Panc1 (cell line): ENCODE data around the gene SCOC. TPM values are rescaled to one million over a fixed set of nuclear protein-coding genes. Genes with fewer than 3 reads are reported as not detected.

Experiments used
- ATAC-seq: fragments of 200-7000 bp; cut with Tn5 transposase; 2 replicates; pipeline ENCODE4 v1.9.1; 2020; ENCODE audit warnings: mild to moderate bottlenecking, moderate library complexity
- BruUV-seq: library from RNA; stranded (reverse); fragments of 400-500 nt; replicated peaks from 2 replicates; lab custom pipeline; 2021; lab: Mats Ljungman, UMichigan
- CTCF ChIA-PET: fragments of 300-600 bp; sonication (Branson Sonifier 250); formaldehyde crosslinking; loops from one replicate; lab custom pipeline; 2022; ENCODE audit warnings: antibody characterized with exemption; lab: Charles Lee
- POLR2A ChIA-PET: fragments of 300-600 bp; sonication (Branson Sonifier 250); formaldehyde crosslinking; loops from one replicate; lab custom pipeline; 2022; ENCODE audit warnings: antibody characterized with exemption; lab: Charles Lee
- DNase-seq: peaks from one replicate; pipeline ENCODE4 v3.0.0-alpha.2; 2010; ENCODE audit warnings: low read depth, low spot score
- H3K27ac ChIP-seq: 2 replicates; pipeline ENCODE4 v1.5.1; 2011; ENCODE audit warnings: mild to moderate bottlenecking, low read length, inconsistent platforms
- H3K27me3 ChIP-seq: fragments of 200-500 bp; sonication (Bioruptor generic); 2 replicates; pipeline ENCODE4 v1.6.0; 2014; ENCODE audit warnings: low read length, inconsistent platforms; ENCODE audit not compliant: control insufficient read depth, insufficient read depth
- H3K36me3 ChIP-seq: fragments of 200-500 bp; sonication (Bioruptor generic); 2 replicates; pipeline ENCODE4 v1.5.1; 2014; ENCODE audit warnings: inconsistent platforms, mild to moderate bottlenecking, low read length, moderate library complexity; ENCODE audit not compliant: control insufficient read depth, insufficient read depth
- H3K4me1 ChIP-seq: 2 replicates; pipeline ENCODE4 v1.5.1; 2011; ENCODE audit warnings: inconsistent platforms, mild to moderate bottlenecking, low read length, moderate library complexity; ENCODE audit not compliant: control insufficient read depth, insufficient read depth
- H3K4me3 ChIP-seq, 2 experiments: 2 replicates each; pipeline ENCODE4 v1.5.1; 2011 to 2012; ENCODE audit warnings: low read depth in 2 of 2, low read length in 2 of 2, mild to moderate bottlenecking in 2 of 2, inconsistent platforms in 1 of 2, moderate library complexity in 1 of 2
- H3K9me3 ChIP-seq: fragments of 200-500 bp; sonication (Bioruptor generic); 2 replicates; pipeline ENCODE4 v1.5.1; 2014; ENCODE audit warnings: low read depth, mild to moderate bottlenecking, inconsistent platforms, low read length, moderate library complexity; ENCODE audit not compliant: control insufficient read depth, insufficient read depth
- CTCF ChIP-seq: fragments of 450-650 bp; IDR thresholded peaks from 2 replicates; pipeline ENCODE4 v1.5.1; 2017; ENCODE audit warnings: mild to moderate bottlenecking
- POLR2AphosphoS5 ChIP-seq: IDR thresholded peaks from 2 replicates; pipeline ENCODE4 v1.6.1; 2012; ENCODE audit warnings: mild to moderate bottlenecking, low read depth, low read length, moderate library complexity
- SIN3A ChIP-seq: IDR thresholded peaks from 2 replicates; pipeline ENCODE4 v1.6.1; 2012; ENCODE audit warnings: low read depth, mild to moderate bottlenecking, low read length, moderate library complexity, borderline replicate concordance; ENCODE audit not compliant: insufficient read depth
- TCF7L2 ChIP-seq: IDR thresholded peaks from 2 replicates; pipeline ENCODE4 v1.6.1; 2011; ENCODE audit warnings: mild to moderate bottlenecking, low read depth, low read length, inconsistent platforms
- in situ Hi-C: cut with HindIII; loops from 2 replicates; pipeline ENCODE4 v1.10.0; 2016; ENCODE audit warnings: low sequenced_read_pairs, low pct_unique_long_range_greater_than_20kb
- intact Hi-C: fragments of 100-400 bp; cut with micrococcal nuclease; formaldehyde crosslinking; loops from one replicate; pipeline ENCODE4 v1.10.0; 2022; ENCODE audit not compliant: unreplicated experiment
- total RNA-seq: library from RNA; stranded (reverse); gene quantifications from one replicate; pipeline ENCODE4 v1.2.1, GENCODE V29; 2021; ENCODE audit not compliant: unreplicated experiment
- TF ChIP-seq, protein P1 (sequence below), 2 experiments: IDR thresholded peaks; 2 replicates each; pipeline ENCODE4 v1.6.1; 2011 to 2012; ENCODE audit warnings: low read depth in 2 of 2, control low read depth in 1 of 2, low read length in 1 of 2, mild to moderate bottlenecking in 1 of 2, moderate library complexity in 1 of 2; ENCODE audit not compliant: insufficient read depth in 1 of 2

The SCOC gene
- total RNA-seq, 1 experiment from 2014 or later, result 30.2 TPM

DNA sequence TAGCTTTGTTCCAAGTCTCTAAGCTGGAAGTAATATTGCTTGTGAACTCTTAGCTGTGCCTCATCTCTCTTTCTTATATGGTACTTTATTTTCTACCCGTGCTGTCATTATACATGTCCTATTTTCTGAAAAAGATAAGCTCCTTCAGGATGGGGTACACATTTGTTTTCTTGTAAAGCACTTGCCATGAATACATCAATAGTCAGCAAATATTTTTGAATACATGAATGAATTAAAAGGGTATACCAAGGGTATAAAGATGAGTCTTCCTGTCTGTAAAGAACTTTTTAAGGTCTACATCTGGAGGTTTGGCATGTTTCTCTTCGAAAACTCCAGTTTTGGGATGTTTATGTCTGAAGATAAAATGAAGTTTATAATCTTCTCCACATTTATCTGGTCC lies 26.7 kb downstream of the SCOC start:
- Histone ChIP-seq H3K27me3 (no peaks in the 10 kb centered on the region), H3K4me1 (no peaks in the 10 kb centered on the region), H3K4me3 (no peak overlapping the region), H3K9me3 (no peaks in the 10 kb centered on the region), H3K27ac (no peak overlapping the region), H3K36me3 (no peaks in the 10 kb centered on the region)
- BruUV-seq, result no TSS peak
- CTCF ChIA-PET, result no interaction called here
- TF ChIP-seq SIN3A, result no peak
- TF ChIP-seq, protein P1, sequence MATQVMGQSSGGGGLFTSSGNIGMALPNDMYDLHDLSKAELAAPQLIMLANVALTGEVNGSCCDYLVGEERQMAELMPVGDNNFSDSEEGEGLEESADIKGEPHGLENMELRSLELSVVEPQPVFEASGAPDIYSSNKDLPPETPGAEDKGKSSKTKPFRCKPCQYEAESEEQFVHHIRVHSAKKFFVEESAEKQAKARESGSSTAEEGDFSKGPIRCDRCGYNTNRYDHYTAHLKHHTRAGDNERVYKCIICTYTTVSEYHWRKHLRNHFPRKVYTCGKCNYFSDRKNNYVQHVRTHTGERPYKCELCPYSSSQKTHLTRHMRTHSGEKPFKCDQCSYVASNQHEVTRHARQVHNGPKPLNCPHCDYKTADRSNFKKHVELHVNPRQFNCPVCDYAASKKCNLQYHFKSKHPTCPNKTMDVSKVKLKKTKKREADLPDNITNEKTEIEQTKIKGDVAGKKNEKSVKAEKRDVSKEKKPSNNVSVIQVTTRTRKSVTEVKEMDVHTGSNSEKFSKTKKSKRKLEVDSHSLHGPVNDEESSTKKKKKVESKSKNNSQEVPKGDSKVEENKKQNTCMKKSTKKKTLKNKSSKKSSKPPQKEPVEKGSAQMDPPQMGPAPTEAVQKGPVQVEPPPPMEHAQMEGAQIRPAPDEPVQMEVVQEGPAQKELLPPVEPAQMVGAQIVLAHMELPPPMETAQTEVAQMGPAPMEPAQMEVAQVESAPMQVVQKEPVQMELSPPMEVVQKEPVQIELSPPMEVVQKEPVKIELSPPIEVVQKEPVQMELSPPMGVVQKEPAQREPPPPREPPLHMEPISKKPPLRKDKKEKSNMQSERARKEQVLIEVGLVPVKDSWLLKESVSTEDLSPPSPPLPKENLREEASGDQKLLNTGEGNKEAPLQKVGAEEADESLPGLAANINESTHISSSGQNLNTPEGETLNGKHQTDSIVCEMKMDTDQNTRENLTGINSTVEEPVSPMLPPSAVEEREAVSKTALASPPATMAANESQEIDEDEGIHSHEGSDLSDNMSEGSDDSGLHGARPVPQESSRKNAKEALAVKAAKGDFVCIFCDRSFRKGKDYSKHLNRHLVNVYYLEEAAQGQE (IDR thresholded peaks at IDR 0.05; ENCODE audit: insufficient read depth in 1 of 2, low read depth in 2 of 2, low read length in 1 of 2), result no peak
- no peak for TF ChIP-seq POLR2AphosphoS5
- no peak for TF ChIP-seq TCF7L2
- TF ChIP-seq CTCF, result no peak
- POLR2A ChIA-PET, result no interaction called here
- in situ Hi-C loops, result no loop called here
- ATAC-seq (no peak), DNase-seq (no peak)
- intact Hi-C loops, result no loop called here

- no peak for ATAC-seq
Measured at GRCh38 chr4:140406292-140406691, 32.8 kb downstream of the SCOC start.

More at GRCh38 chr4:140406292-140406691, 32.8 kb downstream of the SCOC start:
- no peak for TF ChIP-seq TCF7L2
- TF ChIP-seq, protein P1 (IDR thresholded peaks at IDR 0.05; ENCODE audit: insufficient read depth in 1 of 2, low read depth in 2 of 2, low read length in 1 of 2), result no peak
- TF ChIP-seq CTCF, result no peak
- TF ChIP-seq POLR2AphosphoS5, result no peak
- TF ChIP-seq SIN3A, result no peak
- no peaks in the 10 kb centered on the region for H3K36me3 ChIP-seq
- H3K9me3 ChIP-seq, result no peaks in the 10 kb centered on the region
- BruUV-seq, result no TSS peak
- no peak for DNase-seq
- intact Hi-C loops, result no loop called here
- H3K27me3 ChIP-seq, result no peaks in the 10 kb centered on the region
- ChIA-PET POLR2A (no interaction called here), CTCF (no interaction called here)
- H3K4me1 ChIP-seq, result no peaks in the 10 kb centered on the region
- H3K27ac ChIP-seq, result no peak overlapping the region
- in situ Hi-C loops, result no loop called here
- H3K4me3 ChIP-seq, result no peak overlapping the region
